Mesothelial cell of epicardium (in vitro differentiated cells): ENCODE measurements around the gene RPS3. TPM values are rescaled to one million over a fixed set of nuclear protein-coding genes. Genes with fewer than 3 reads are reported as not detected.

Source experiments
- DNase-seq, 2 experiments: peaks; one replicate each; pipeline ENCODE4 v3.0.0; 2021; ENCODE audit warnings: low spot score in 2 of 2; ENCODE audit not compliant: unreplicated experiment in 2 of 2
- H3K27ac Mint-ChIP-seq: 2 replicates; pipeline ENCODE4 v1.8.0; 2021; ENCODE audit warnings: mixed read lengths
- H3K27me3 Mint-ChIP-seq: 2 replicates; pipeline ENCODE4 v1.8.0; 2021; ENCODE audit warnings: low read depth, mixed read lengths
- H3K36me3 Mint-ChIP-seq: 2 replicates; pipeline ENCODE4 v1.8.0; 2021; ENCODE audit warnings: mixed read lengths
- H3K4me1 Mint-ChIP-seq: 2 replicates; pipeline ENCODE4 v1.8.0; 2021; ENCODE audit warnings: mixed read lengths
- H3K4me3 Mint-ChIP-seq: 2 replicates; pipeline ENCODE4 v1.8.0; 2021; ENCODE audit warnings: mild to moderate bottlenecking, moderate library complexity, mixed read lengths
- H3K9me3 Mint-ChIP-seq: 2 replicates; pipeline ENCODE4 v1.8.0; 2021; ENCODE audit warnings: mixed read lengths
- CTCF ChIP-seq: fragments of 200-600 bp; sonication (generic); IDR thresholded peaks from one replicate; pipeline ENCODE4 v1.5.0; 2021; ENCODE audit warnings: antibody characterized with exemption; ENCODE audit not compliant: unreplicated experiment
- total RNA-seq: library from RNA; stranded (reverse); gene quantifications from 3 replicates; pipeline ENCODE4 v1.2.1, GENCODE V29; 2021

Gene RPS3
- 2,848 to 2,954 TPM (median 2,936 TPM) in 3 replicates for total RNA-seq

- peak within 1 kb of the TSS; percentile 98 for H3K4me3 Mint-ChIP-seq
- H3K27ac Mint-ChIP-seq, result peak within 1 kb of the TSS; percentile 99
- H3K36me3 Mint-ChIP-seq, result peaks cover 31% of the 10 kb centered on the region
- peaks cover 3% of the 10 kb centered on the region for H3K27me3 Mint-ChIP-seq
- H3K4me1 Mint-ChIP-seq, result peaks cover 32% of the 10 kb centered on the region
- TF ChIP-seq CTCF, result no peak
- peak; percentile 78 to 89 for DNase-seq
- no peaks in the 10 kb centered on the region for H3K9me3 Mint-ChIP-seq
Observed at GRCh38 chr11:75399344-75400145, at the start of gene RPS3. TSS of gene RPS3 (plus strand) at chr11:75399518. CDS start at chr11:75399548, 30 bp downstream.

- TF ChIP-seq CTCF, result no peak
- H3K36me3 Mint-ChIP-seq, result no peaks in the 10 kb centered on the region
- H3K4me3 Mint-ChIP-seq, result peak overlapping the region; percentile 72
- H3K4me1 Mint-ChIP-seq, result peaks cover 38% of the 10 kb centered on the region
- H3K27ac Mint-ChIP-seq, result no peak overlapping the region
- peaks cover 11% of the 10 kb centered on the region for H3K27me3 Mint-ChIP-seq
- DNase-seq, result no peak
- no peaks in the 10 kb centered on the region for H3K9me3 Mint-ChIP-seq
Observed at GRCh38 chr11:75349521-75350116, 49.7 kb upstream of the RPS3 start.

GRCh38 chr11:75350122-75350742, 49.1 kb upstream of the RPS3 start:
- no peak for DNase-seq
- no peak for TF ChIP-seq CTCF
- Mint-ChIP-seq H3K4me3 (peak overlapping the region; percentile 72), H3K27me3 (peaks cover 12% of the 10 kb centered on the region), H3K9me3 (no peaks in the 10 kb centered on the region), H3K27ac (peak overlapping the region; percentile 66), H3K4me1 (peaks cover 38% of the 10 kb centered on the region), H3K36me3 (no peaks in the 10 kb centered on the region)

- peaks cover 38% of the 10 kb centered on the region for H3K4me1 Mint-ChIP-seq
- H3K27ac Mint-ChIP-seq, result peak overlapping the region; percentile 60
- peaks cover 12% of the 10 kb centered on the region for H3K27me3 Mint-ChIP-seq
- H3K4me3 Mint-ChIP-seq, result peak overlapping the region; percentile 72
- no peaks in the 10 kb centered on the region for H3K9me3 Mint-ChIP-seq
- peak in 1 of 2 experiments; percentile 44 for DNase-seq
- no peak for TF ChIP-seq CTCF
- no peaks in the 10 kb centered on the region for H3K36me3 Mint-ChIP-seq
Observed at GRCh38 chr11:75350743-75351540, 48.4 kb upstream of the RPS3 start.

- no peaks in the 10 kb centered on the region for H3K36me3 Mint-ChIP-seq
Observed at GRCh38 chr11:75351541-75351790, 47.9 kb upstream of the RPS3 start, which contains the start of gene ARRB1. TSS of gene ARRB1 (minus strand) at chr11:75351661. CDS start at chr11:75351607, 54 bp downstream.

More at GRCh38 chr11:75351541-75351790, 47.9 kb upstream of the RPS3 start, which contains the start of gene ARRB1:
- Mint-ChIP-seq H3K27me3 (peaks cover 12% of the 10 kb centered on the region), H3K9me3 (no peaks in the 10 kb centered on the region), H3K4me3 (peak within 1 kb of the TSS; percentile 76), H3K4me1 (peaks cover 37% of the 10 kb centered on the region), H3K27ac (peak within 1 kb of the TSS; percentile 60)
- no peak for TF ChIP-seq CTCF
- DNase-seq, result peak; percentile 49 to 69
